Measurements from ENCODE around the gene IER5.

DNA sequence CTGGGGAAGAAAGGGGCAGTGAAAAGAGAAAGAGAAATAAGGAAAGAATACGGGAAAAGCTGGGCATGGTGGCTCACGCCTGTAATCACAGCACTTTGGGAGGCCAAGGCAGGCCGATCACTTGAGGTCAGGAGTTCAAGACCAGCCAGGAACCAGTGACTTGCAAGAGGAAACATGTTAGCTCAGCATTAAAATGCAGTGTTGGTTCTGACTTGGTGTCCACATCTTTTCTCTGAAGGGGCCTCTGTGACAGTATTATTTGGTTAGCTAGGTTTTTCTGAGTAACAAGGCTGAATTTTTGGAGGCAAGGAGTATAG, 26.8 kb downstream of the IER5 start:
- TF ChIP-seq POLR2A (IDR thresholded peaks at IDR 0.05; ENCODE audit: low read length) = no peak
- no peak for TF ChIP-seq GATA1 (IDR thresholded peaks at IDR 0.05; ENCODE audit: low read depth, low read length)
